ENCODE measurements around the gene MPZL1.
"Not testable (repeated sequence)": the region's sequence is repeated elsewhere in the genome, so short reads cannot be mapped to it uniquely, and the experiment has no call there.

MPZL1 gene

GRCh38 chr1:167819849-167820683 is 98.3 kb downstream of the MPZL1 start:
- no peak overlapping the region for H3K4me3 ChIP-seq
- no peak for DNase-seq (ENCODE audit: low read depth, low spot score)
- H3K27ac ChIP-seq, result no peak overlapping the region
- H3K9ac ChIP-seq (ENCODE audit: insufficient read length), result no peak overlapping the region
- no peaks in the 10 kb centered on the region for H3K9me3 ChIP-seq (ENCODE audit: low read depth, low read length)
- H3K36me3 ChIP-seq (ENCODE audit: insufficient read depth, low read length), result no peaks in the 10 kb centered on the region
- TF ChIP-seq FOXP2 (optimal IDR thresholded peaks at IDR 0.05; ENCODE audit: control extremely low read depth, extremely low read length, insufficient read depth), result no peak

GRCh38 chr1:167820684-167821355 is 99.0 kb downstream of the MPZL1 start:
- Histone ChIP-seq H3K27ac (no peak overlapping the region), H3K9ac (ENCODE audit: insufficient read length) (no peak overlapping the region), H3K9me3 (ENCODE audit: low read depth, low read length) (no peaks in the 10 kb centered on the region), H3K36me3 (ENCODE audit: insufficient read depth, low read length) (no peaks in the 10 kb centered on the region), H3K4me3 (no peak overlapping the region)
- DNase-seq (ENCODE audit: low read depth, low spot score), result no peak
- TF ChIP-seq EZH2 (IDR thresholded peaks at IDR 0.05) (no peak), FOXP2 (optimal IDR thresholded peaks at IDR 0.05; ENCODE audit: control extremely low read depth, extremely low read length, insufficient read depth) (no peak), POLR2AphosphoS5 (IDR thresholded peaks at IDR 0.05; ENCODE audit: borderline replicate concordance, low read depth, low read length) (no peak)

- no peak overlapping the region for H3K27ac ChIP-seq
- no peak for DNase-seq (ENCODE audit: low read depth, low spot score)
- no peak for TF ChIP-seq FOXP2 (optimal IDR thresholded peaks at IDR 0.05; ENCODE audit: control extremely low read depth, extremely low read length, insufficient read depth)
- H3K36me3 ChIP-seq (ENCODE audit: insufficient read depth, low read length), result no peaks in the 10 kb centered on the region
- H3K4me3 ChIP-seq, result no peak overlapping the region
- no peak overlapping the region for H3K9ac ChIP-seq (ENCODE audit: insufficient read length)
- no peaks in the 10 kb centered on the region for H3K9me3 ChIP-seq (ENCODE audit: low read depth, low read length)
These were observed 99.5 kb downstream of the MPZL1 start for GRCh38 chr1:167821356-167821685.

- Histone ChIP-seq H3K9me3 (ENCODE audit: low read depth, low read length) (no peaks in the 10 kb centered on the region), H3K9ac (ENCODE audit: insufficient read length) (no peak overlapping the region), H3K27ac (no peak overlapping the region), H3K36me3 (ENCODE audit: insufficient read depth, low read length) (no peaks in the 10 kb centered on the region), H3K4me3 (no peak overlapping the region)
- TF ChIP-seq EZH2 (IDR thresholded peaks at IDR 0.05) (no peak), FOXP2 (optimal IDR thresholded peaks at IDR 0.05; ENCODE audit: control extremely low read depth, extremely low read length, insufficient read depth) (no peak), POLR2AphosphoS5 (IDR thresholded peaks at IDR 0.05; ENCODE audit: borderline replicate concordance, low read depth, low read length) (no peak)
- DNase-seq (ENCODE audit: low read depth, low spot score), result no peak
These were observed 100.3 kb downstream of the MPZL1 start for GRCh38 chr1:167821969-167822685.

- no peak for TF ChIP-seq POLR2AphosphoS5 (IDR thresholded peaks at IDR 0.05; ENCODE audit: borderline replicate concordance, low read depth, low read length)
- TF ChIP-seq FOXP2 (optimal IDR thresholded peaks at IDR 0.05; ENCODE audit: control extremely low read depth, extremely low read length, insufficient read depth), result no peak
- no peak for TF ChIP-seq EZH2 (IDR thresholded peaks at IDR 0.05)
- H3K9me3 ChIP-seq (ENCODE audit: low read depth, low read length), result no peaks in the 10 kb centered on the region
- DNase-seq (ENCODE audit: low read depth, low spot score), result no peak
- H3K9ac ChIP-seq (ENCODE audit: insufficient read length), result no peak overlapping the region
- no peaks in the 10 kb centered on the region for H3K36me3 ChIP-seq (ENCODE audit: insufficient read depth, low read length)
- H3K27ac ChIP-seq, result no peak overlapping the region
- no peak overlapping the region for H3K4me3 ChIP-seq
These were observed 102.5 kb downstream of the MPZL1 start for GRCh38 chr1:167824163-167824794.

- TF ChIP-seq FOXP2 (optimal IDR thresholded peaks at IDR 0.05; ENCODE audit: control extremely low read depth, extremely low read length, insufficient read depth) (no peak), EZH2 (IDR thresholded peaks at IDR 0.05) (no peak), POLR2AphosphoS5 (IDR thresholded peaks at IDR 0.05; ENCODE audit: borderline replicate concordance, low read depth, low read length) (no peak)
- Histone ChIP-seq H3K4me3 (no peak overlapping the region), H3K27ac (no peak overlapping the region), H3K9me3 (ENCODE audit: low read depth, low read length) (no peaks in the 10 kb centered on the region), H3K36me3 (ENCODE audit: insufficient read depth, low read length) (no peaks in the 10 kb centered on the region), H3K9ac (ENCODE audit: insufficient read length) (no peak overlapping the region)
- no peak for DNase-seq (ENCODE audit: low read depth, low spot score)
These were observed 103.8 kb downstream of the MPZL1 start for GRCh38 chr1:167825419-167826079.

GRCh38 chr1:167826127-167826526 is 104.3 kb downstream of the MPZL1 start:
- H3K27ac ChIP-seq, result no peak overlapping the region
- TF ChIP-seq FOXP2 (optimal IDR thresholded peaks at IDR 0.05; ENCODE audit: control extremely low read depth, extremely low read length, insufficient read depth) (no peak), EZH2 (IDR thresholded peaks at IDR 0.05) (no peak), POLR2AphosphoS5 (IDR thresholded peaks at IDR 0.05; ENCODE audit: borderline replicate concordance, low read depth, low read length) (no peak)
- H3K4me3 ChIP-seq, result no peak overlapping the region
- DNase-seq (ENCODE audit: low read depth, low spot score), result no peak
- no peaks in the 10 kb centered on the region for H3K36me3 ChIP-seq (ENCODE audit: insufficient read depth, low read length)
- no peaks in the 10 kb centered on the region for H3K9me3 ChIP-seq (ENCODE audit: low read depth, low read length)
- H3K9ac ChIP-seq (ENCODE audit: insufficient read length), result no peak overlapping the region

GRCh38 chr1:167829868-167830267 is 108.1 kb downstream of the MPZL1 start:
- Histone ChIP-seq H3K9me3 (ENCODE audit: low read depth, low read length) (no peaks in the 10 kb centered on the region), H3K36me3 (ENCODE audit: insufficient read depth, low read length) (no peaks in the 10 kb centered on the region), H3K9ac (ENCODE audit: insufficient read length) (no peak overlapping the region), H3K27ac (no peak overlapping the region), H3K4me3 (no peak overlapping the region)
- TF ChIP-seq POLR2AphosphoS5 (IDR thresholded peaks at IDR 0.05; ENCODE audit: borderline replicate concordance, low read depth, low read length), result no peak
- TF ChIP-seq FOXP2 (optimal IDR thresholded peaks at IDR 0.05; ENCODE audit: control extremely low read depth, extremely low read length, insufficient read depth), result no peak
- no peak for TF ChIP-seq EZH2 (IDR thresholded peaks at IDR 0.05)
- no peak for DNase-seq (ENCODE audit: low read depth, low spot score)

GRCh38 chr1:167830668-167831067 is 108.9 kb downstream of the MPZL1 start:
- DNase-seq (ENCODE audit: low read depth, low spot score); H3K9me3 ChIP-seq (ENCODE audit: low read depth, low read length); H3K9ac ChIP-seq (ENCODE audit: insufficient read length): not testable (repeated sequence)

More at GRCh38 chr1:167830668-167831067, 108.9 kb downstream of the MPZL1 start:
- not testable (repeated sequence) for H3K27ac ChIP-seq; H3K36me3 ChIP-seq (ENCODE audit: insufficient read depth, low read length); H3K4me3 ChIP-seq
